Stimulated activated naive CD8-positive, alpha-beta T cell treated with anti-CD3 and anti-CD28 coated beads, Interleukin-15, Interleukin-2, amounts not matched to agents 100 U/mL and 50 U/mL, for 24 hours (primary cell): ENCODE data around the gene APOH.

Experiments
- ATAC-seq: fragments of 150-1000 bp; cut with Tn5 transposase; one replicate; pipeline ENCODE4 v1.10.0; 2021
- DNase-seq: peaks from one replicate; pipeline ENCODE4 v3.0.0; 2021

Gene APOH

DNA sequence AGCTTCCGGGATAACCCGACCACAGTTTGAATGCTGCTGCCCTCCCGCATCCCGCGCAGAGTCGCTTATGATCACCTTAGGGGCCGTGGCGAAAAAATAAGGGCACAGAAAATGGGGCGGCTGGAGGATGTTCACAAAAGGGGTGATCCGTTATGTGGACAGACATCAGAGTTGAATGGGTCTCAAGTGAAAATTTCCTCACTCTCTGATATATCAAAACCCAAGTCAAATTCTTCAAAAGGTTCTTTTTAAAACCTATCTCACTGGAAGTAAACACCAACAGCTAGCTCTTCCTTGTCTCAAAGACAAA lies 36.9 kb downstream of the APOH start:
- no peak for DNase-seq
- no peak for ATAC-seq

DNA sequence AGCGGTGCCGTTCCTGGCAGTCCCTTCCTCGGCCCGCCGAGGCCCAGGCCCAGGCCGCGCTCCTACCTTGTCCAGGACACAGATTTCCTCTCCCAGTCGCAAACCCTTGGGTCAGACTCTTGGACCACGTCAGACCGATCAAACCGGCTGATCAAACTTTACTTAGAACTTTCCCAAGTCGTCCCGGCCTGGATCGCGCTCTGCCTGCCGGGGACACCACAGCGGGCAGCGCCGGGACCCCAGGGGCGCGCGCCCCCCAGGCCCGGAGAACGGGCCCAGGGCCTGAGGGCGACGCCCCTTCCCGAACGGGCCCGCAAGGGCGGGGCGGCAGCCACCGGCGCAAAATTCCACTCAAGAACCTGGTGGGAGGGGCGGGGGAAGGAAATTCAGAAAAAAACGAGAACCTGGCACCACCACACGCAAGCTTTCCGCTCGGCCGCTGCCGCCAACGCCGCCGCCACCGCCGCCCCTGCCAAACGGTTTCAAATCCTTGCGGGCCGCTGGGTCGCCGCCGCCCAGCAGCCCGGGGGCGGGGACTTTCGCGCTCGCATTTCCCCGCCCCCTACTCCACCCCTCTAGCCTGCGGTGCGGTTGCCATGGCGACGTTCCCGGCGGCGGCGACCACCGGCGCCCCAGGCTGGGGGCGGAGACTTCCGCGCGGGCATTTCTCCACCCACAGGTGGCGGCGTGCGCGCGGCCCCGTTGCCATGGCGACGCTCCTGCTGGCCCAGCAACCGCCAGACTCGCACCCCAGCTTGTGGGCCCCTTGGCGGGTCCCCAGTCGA lies 37.4 kb downstream of the APOH start, which contains the start of gene CEP112:
Gene CEP112, minus strand, starts transcription at position 541 of the 785 bp plus-strand sequence.
- ATAC-seq (peak; percentile 81), DNase-seq (peak; percentile 94)

DNA sequence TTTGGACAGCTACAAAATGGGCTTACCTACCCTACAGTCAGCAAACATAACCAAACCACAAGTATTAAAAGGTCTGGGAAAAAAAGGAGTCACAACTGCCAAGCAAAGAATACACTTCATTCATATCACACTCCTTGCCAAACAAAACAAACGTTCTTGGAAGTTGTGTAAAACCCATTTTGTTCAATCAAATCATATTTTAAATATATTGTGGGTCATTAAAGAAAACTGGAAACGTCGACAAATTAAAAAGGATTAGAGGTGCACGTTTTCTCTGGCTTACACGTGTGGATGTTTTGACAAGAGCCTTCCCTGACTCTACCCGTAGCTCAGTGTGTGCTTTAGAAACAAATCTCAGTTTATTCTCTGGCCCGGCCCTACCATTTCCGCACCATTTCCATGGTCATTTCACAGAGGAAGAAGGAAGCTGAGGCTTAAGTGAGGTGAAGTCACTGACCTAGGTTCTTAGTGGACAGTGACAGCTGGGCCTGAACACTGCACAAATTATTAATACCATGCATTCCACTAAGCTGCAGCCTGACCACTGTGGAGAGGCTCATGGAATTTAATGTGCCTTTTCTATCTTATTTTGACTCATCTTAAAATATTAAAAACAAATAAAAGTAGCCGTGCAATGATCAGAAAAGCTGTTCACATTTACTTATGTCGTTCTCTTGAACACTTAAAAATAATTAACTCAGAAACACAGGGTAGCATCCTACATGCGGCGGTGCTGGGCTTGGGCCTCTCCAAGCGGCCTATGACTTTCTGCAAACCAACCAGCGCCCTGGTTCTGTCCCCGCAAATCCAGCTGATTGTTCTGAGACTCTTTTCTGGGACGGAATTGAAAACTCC lies 38.2 kb downstream of the APOH start:
- DNase-seq: no peak
- ATAC-seq: peak; percentile 8

DNA sequence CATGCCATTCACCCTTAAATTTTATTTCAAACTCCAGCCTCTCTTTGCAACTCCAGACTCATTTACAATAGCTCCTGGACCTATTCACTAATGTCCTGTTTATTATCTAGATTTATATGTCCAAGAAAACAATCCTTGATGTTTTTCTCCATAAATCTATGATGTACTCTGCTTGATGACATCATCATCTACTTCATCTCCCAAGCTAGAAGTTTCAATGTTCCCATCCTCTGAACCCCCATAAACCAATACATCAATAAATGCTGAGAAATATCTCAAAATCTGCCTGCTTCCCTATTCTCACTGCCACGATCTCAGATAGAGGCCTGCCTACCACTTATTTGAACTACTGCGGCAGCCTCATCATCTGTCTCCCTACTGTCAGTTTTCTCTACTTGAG lies 41.5 kb downstream of the APOH start:
- ATAC-seq (no peak), DNase-seq (no peak)

DNA sequence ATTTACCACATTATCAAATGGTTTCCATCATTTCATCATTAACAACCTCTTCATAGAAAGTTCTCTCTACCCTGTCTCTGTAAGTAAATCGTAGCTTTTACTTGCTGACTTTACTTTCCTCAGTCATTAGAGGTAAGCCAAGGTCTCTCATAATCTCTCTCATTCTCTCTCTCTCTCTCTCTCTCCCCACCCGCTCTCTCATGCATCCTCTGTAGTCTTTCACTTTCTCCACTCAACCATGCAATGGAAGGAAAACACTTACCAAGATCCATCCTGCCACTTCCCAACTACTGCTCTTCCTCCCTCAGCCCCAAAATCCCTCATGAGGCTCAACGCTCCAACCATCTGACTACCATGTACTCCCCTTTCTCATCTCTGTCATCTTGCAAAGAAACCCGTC lies 43.4 kb downstream of the APOH start:
- no peak for DNase-seq
- ATAC-seq: no peak

DNA sequence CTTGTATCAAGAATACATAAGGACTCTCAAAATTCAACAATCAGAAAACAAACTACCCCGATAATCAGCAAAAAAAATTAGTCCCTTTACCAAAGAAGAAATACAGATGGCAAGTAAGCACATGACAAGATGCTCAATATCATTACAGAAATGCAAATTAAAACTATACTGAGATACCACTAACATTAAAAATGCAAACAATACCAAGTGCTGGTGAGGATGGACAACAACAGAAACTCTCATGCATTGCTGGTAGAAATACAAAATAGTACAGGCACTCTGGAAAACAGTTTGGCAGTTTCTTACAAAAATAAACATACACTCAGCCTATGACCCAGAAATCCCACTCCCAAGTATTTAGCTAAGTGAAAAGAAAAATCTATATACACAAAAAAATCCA lies 44.8 kb downstream of the APOH start:
- DNase-seq (no peak), ATAC-seq (no peak)

DNA sequence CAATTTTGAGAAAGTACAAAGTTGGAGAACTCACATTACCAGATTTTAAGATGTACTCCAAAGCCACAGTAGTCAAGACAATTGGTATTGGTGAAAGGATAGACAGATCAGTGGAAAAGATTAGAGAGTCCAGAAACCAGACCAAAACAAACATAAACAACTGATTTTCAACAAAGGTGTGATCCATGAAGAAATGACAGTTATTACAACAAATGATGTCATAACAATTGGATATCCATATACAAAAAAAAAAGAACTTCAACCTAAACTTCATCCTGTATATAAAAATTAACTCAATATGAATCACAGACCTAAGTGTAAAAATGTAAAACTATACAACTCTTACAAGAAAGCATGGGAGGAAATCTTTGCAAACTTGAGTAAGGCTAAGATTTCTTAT lies 45.7 kb downstream of the APOH start:
- ATAC-seq: no peak
- no peak for DNase-seq

DNA sequence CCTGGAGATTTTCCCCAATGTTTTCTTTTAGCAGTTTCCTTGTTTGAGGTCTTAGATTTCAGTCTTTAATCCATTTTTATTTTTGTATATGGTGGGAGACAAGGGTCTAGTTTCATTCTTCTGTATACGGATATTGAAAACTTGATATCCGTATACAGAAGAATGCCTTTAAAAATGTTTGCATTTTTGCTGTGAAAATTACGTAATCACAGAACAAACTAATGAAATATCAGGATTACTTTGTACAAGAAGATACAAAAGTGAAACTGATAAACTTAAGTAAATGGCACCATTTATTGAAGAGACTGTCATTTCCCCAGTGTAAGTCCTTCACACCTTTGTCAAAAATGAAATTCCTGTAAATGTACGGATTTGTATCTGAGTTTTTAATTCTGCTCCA lies 50.6 kb downstream of the APOH start:
- ATAC-seq: no peak

DNA sequence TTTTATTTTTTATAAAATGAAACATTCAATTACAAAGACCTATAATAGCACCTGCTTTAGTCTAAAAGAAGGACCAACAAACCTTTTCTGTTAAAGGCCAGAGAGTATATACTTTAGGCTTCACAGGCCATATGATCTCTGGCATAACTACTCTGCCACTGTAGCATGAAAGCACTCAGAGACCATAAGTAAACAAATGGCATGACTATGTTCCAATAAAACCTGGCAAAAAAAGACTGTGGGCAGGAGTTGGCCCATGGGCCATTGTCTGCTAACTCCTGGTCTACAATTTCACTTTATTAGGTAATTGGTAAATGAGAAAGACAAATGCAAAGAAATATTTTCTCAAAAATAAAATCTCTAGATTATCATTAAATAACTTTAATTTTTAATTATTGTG lies 52.2 kb downstream of the APOH start:
- ATAC-seq (no peak), DNase-seq (no peak)

More for the DNA sequence above, 50.6 kb downstream of the APOH start:
- DNase-seq: no peak

DNA sequence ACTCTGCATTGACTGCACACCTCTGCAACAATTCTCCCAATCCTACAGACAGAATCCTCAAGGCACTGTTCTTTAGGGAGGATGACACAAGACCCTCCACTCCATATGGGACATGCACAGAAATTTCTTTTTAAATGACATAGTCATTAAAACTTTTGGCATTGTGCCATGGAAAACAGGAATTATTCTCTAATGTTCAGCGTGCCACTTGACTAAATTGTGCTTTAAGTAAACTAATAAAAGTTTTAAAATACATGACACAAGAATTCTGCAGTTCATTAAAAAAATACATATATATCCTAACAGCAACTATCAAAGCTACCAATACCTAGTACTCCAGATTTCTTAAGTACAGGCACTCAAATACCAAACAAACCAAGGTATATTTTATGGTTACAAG lies 53.3 kb downstream of the APOH start:
- no peak for ATAC-seq

DNA sequence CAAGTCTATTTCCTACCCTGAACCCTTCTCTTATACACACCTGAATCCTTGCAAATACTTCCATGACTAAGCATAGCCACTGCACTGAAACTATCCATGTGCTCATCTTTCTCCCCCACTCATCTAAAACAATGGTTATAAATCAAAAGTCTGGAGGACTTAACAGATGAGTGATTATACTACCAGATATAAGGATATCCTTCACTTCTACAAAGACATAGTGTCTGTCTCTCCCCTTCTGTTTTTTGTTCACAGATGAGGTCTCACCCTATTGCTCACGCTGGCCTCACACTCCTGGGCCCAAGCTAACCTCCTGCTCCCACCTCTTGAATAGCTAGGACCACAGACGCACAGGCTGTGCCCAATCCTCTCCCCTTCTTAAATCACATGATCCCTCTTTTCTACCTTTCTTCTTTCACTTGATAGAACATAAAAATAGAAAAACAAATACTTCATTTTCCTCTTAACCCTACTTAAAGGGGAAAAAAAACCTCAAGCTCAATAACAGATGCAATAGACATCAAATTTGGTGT lies 56.5 kb downstream of the APOH start:
- ATAC-seq (no peak), DNase-seq (no peak)

More for the DNA sequence above, 53.3 kb downstream of the APOH start:
- DNase-seq: no peak

DNA sequence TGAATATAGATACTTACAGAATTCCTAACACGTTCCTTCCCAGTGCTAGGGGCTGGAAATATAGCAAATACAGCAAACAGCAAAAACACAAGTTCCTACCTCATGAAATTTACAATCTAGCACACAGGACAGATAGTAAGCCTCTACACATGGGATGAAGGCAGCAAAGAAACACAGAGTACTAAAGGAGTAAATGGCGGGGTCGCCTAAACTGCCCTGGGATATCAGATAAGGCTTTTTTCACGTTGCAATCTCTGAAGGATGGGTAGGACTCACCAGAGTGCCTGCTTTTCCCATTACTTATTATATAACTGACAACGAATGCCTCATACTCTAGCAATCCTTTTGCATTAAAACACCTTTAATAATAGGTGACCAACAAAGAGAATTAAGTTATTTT lies 57.1 kb downstream of the APOH start:
- no peak for ATAC-seq
- no peak for DNase-seq

DNA sequence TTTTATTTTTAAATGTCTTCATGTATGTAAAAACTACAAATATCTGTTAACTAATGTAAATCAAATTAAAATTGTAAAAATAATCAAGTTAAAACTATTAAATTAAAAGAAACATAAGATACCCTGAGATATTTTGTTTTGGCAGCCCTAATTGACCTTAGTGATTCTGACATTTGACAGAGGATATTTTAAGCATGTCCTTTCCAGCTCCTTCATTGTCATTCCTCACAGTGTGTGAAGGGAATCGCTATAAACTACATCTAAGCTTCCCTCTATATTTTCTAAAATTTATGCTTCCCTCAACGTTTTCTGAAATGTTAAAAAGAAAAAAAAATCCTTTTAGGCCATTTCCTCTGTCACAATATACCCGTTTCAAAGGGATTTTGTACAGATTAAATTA lies 57.5 kb downstream of the APOH start:
- ATAC-seq (no peak), DNase-seq (no peak)

DNA sequence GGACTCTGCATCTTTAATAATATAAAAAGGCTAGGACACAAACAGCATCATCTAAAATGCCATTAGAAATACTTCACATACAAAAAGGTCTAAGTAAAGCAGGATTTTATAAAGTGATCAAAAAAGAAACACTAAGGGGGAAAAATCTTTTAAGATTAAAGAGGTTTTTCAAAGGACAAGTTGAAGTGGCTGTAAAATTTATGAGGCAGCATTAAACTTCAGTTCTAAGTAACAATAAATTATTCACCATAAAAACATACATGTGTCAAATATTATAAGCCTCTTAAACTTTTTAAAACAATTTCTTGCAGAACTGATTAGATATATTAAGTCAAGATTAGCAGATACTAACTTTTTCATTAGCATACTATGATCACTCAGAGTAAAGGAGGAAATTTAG lies 58.0 kb downstream of the APOH start:
- no peak for ATAC-seq
- no peak for DNase-seq

DNA sequence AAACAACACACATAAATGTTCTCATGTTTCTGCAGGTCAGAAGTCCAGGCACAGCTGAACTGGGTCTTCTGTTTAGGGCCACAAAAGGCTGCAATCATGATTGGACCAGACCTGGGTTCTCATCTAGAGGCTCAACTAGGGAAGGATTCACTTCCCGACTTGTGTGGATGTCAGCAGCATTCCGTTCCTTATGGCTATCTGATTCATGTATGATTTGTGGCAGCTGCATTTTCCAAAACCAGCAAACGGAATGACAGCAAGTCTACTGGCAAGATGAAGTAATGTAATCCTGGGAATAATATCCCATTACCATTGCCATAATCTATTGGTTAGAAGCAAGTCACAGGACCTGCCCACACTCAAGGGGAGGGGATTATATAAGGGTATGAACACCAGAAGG lies 59.4 kb downstream of the APOH start:
- no peak for ATAC-seq
- DNase-seq: no peak

DNA sequence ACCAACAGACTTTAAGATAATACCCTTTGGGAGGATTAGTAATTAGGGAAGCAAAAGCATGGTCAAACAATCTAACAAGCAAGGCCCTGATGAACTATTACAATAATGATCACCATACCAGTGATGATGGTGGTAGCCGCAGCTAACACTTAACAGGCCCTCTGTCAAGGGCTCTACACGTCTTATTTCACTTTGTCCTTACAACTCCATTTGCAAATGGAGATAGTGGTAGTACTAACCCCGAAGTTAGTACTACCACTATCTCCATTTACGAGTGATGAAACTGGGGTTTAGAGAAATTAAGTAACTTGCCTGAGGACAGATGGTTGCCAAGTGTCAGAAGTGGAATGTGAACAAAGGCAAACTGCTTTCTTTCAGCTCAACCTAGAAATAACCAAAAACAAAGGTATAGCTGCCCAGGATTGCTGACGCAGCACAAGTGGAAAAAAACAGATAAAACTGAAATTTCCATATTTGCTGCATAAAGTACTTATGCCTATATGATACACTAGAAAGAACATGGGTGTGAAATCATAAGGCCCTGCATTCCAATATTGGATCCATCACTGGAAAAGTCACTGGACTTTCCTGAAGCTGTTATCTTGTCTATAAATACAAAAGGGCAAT lies 61.9 kb downstream of the APOH start:
- no peak for ATAC-seq
- no peak for DNase-seq

DNA sequence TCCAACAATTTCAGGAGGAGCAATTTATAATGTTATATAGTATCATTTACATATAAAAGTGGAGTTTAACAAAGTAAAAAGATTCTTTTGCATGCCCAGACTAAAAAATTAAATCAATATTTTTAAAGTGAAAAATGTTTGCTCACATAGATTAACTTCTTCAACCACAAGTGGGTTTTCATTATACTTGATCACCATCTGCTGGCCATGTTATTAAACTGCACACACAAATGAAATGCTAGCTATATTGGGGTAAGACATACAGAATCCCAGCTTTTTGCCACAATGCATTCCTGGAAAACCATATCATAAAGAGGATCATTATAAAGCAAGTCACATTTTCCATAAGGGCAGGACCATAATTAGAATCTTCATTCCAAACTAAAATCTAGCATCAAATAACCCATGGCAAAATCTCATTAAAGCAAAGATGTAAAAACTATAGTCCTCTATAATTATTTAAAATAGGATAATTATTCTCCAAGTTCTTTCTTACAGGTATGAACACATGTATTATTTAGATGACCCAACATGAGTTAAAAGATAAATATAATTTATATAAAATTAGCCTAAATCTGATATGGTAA lies 63.6 kb downstream of the APOH start:
- DNase-seq: no peak
- no peak for ATAC-seq
